HepG2 (cell line): Measurements from ENCODE around the gene CD300LF. TPM values are rescaled to one million over a fixed set of nuclear protein-coding genes. Genes with fewer than 3 reads are reported as not detected.

ENCODE experiments used
- CBX2 ChIP-seq, 2 experiments: fragments of 200-600 bp in 1 of 2; sonication (generic); formaldehyde crosslinking in 1 of 2; IDR thresholded peaks; 2 replicates each; pipeline versions ENCODE4 v1.7.0 to v1.8.1; 2018 to 2022; ENCODE audit warnings: low read depth in 2 of 2, low read length in 1 of 2, mild to moderate bottlenecking in 1 of 2, missing genetic modification reagents in 1 of 2
- CSRNP1 ChIP-seq: sonication (generic); formaldehyde crosslinking; IDR thresholded peaks from 2 replicates; pipeline ENCODE4 v1.8.1; 2023; ENCODE audit warnings: mild to moderate bottlenecking, missing genetic modification reagents
- ETV6 ChIP-seq: sonication (generic); formaldehyde crosslinking; conservative IDR thresholded peaks from 2 replicates; pipeline ENCODE4 v1.4.0; 2020; ENCODE audit warnings: missing genetic modification reagents
- EZH2 ChIP-seq: conservative IDR thresholded peaks from 2 replicates; pipeline ENCODE4 v1.6.1; 2012; ENCODE audit warnings: mild to moderate bottlenecking, low read depth, low read length, moderate library complexity
- GLMP ChIP-seq: sonication (generic); formaldehyde crosslinking; IDR thresholded peaks from 2 replicates; pipeline ENCODE4 v1.9.0; 2021; ENCODE audit warnings: missing genetic modification reagents, mild to moderate bottlenecking, borderline replicate concordance
- HMG20B ChIP-seq: conservative IDR thresholded peaks from 2 replicates; pipeline ENCODE4 v1.6.1; 2016; ENCODE audit warnings: missing genetic modification reagents, missing compliant biosample characterization
- HOMEZ ChIP-seq: IDR thresholded peaks from 2 replicates; pipeline ENCODE4 v1.6.1; 2016; ENCODE audit warnings: low read depth
- HOXA5 ChIP-seq: sonication (generic); formaldehyde crosslinking; IDR thresholded peaks from 2 replicates; pipeline ENCODE4 v1.4.0; 2020; ENCODE audit warnings: missing genetic modification reagents
- HOXA7 ChIP-seq: sonication (generic); formaldehyde crosslinking; IDR thresholded peaks from 2 replicates; pipeline ENCODE4 v1.8.1; 2022; ENCODE audit warnings: mild to moderate bottlenecking, missing genetic modification reagents, moderate library complexity
- KAT2B ChIP-seq: fragments of 150-350 bp; IDR thresholded peaks from 2 replicates; pipeline ENCODE4 v1.6.1; 2014; ENCODE audit warnings: low read depth, low read length, borderline replicate concordance
- RNF219 ChIP-seq: sonication (generic); formaldehyde crosslinking; IDR thresholded peaks from 2 replicates; pipeline ENCODE4 v1.5.0; 2020; ENCODE audit warnings: mild to moderate bottlenecking, missing genetic modification reagents
- TARDBP ChIP-seq: sonication (generic); formaldehyde crosslinking; IDR thresholded peaks from 2 replicates; pipeline ENCODE4 v1.8.0; 2022; ENCODE audit warnings: mild to moderate bottlenecking, missing genetic modification reagents
- TBX2 ChIP-seq: sonication (generic); formaldehyde crosslinking; IDR thresholded peaks from 2 replicates; pipeline ENCODE4 v1.5.0; 2020; ENCODE audit warnings: missing genetic modification reagents, mild to moderate bottlenecking, borderline replicate concordance
- ZBTB20 ChIP-seq: sonication (generic); formaldehyde crosslinking; IDR thresholded peaks from 2 replicates; pipeline ENCODE4 v1.8.1; 2023; ENCODE audit warnings: missing genetic modification reagents, low read depth, mild to moderate bottlenecking, borderline replicate concordance
- ZFP1 ChIP-seq: IDR thresholded peaks from 2 replicates; pipeline ENCODE4 v1.6.1; 2016
- ZFX ChIP-seq: sonication (generic); formaldehyde crosslinking; IDR thresholded peaks from 2 replicates; pipeline ENCODE4 v1.4.0; 2020; ENCODE audit warnings: mild to moderate bottlenecking, low read depth, missing genetic modification reagents, moderate library complexity
- ZNF17 ChIP-seq: sonication (generic); formaldehyde crosslinking; IDR thresholded peaks from 2 replicates; pipeline ENCODE4 v1.5.0; 2020; ENCODE audit warnings: mild to moderate bottlenecking, missing genetic modification reagents
- ZNF510 ChIP-seq: sonication (generic); formaldehyde crosslinking; IDR thresholded peaks from 2 replicates; pipeline ENCODE4 v1.4.0; 2020; ENCODE audit warnings: low read depth, mild to moderate bottlenecking, missing genetic modification reagents
- ZNF816 ChIP-seq: sonication (generic); formaldehyde crosslinking; IDR thresholded peaks from 2 replicates; pipeline ENCODE4 v1.8.0; 2022; ENCODE audit warnings: missing genetic modification reagents, mild to moderate bottlenecking, borderline replicate concordance
- polyA plus RNA-seq, 8 experiments: library from polyadenylated mRNA; depleted of rRNA in 3 of 8; stranded (reverse) in 7 of 8; unstranded in 1 of 8; fragments of >200 nt; fragmentation: Illumina TruSeq in 4 of 8; extraction: Trizol in 4 of 8; gene quantifications; 2 replicates each; pipeline versions ENCODE4 v1.2.1 to v1.2.3, GENCODE V29; 2011 to 2016; ENCODE audit warnings: low read depth in 4 of 8, missing spikeins in 1 of 8, mixed read lengths in 1 of 8; ENCODE audit not compliant: insufficient read depth in 1 of 8
- total RNA-seq, 5 experiments: library from RNA; depleted of rRNA; stranded (reverse); fragments of >200 nt; fragmentation: Illumina TruSeq; extraction: Trizol; gene quantifications; 2 replicates each; pipeline ENCODE4 v1.2.3, GENCODE V29; 2016; ENCODE audit warnings: low read depth in 1 of 5

CD300LF gene
- total and polyA plus RNA-seq, 2 of the 13 experiments (the other 11 are each of a cell fraction or from before 2014, with no cell fraction given) = not detected

GRCh38 chr17:74757931-74758847 is 45.5 kb upstream of the CD300LF start (continued):
- no peak for TF ChIP-seq ZNF17 (CRISPR knock-in tag)
- TF ChIP-seq ZFX (CRISPR knock-in tag) = no peak
- TF ChIP-seq ZFP1 (CRISPR knock-in tag) = no peak
- peak; percentile 40; the same call in 1 of the 2 replicates for TF ChIP-seq TBX2 (CRISPR knock-in tag)
- no peak for TF ChIP-seq TARDBP
- TF ChIP-seq EZH2 = no peak
- TF ChIP-seq HOMEZ (CRISPR knock-in tag) = no peak
- TF ChIP-seq ZNF816 = no peak
- TF ChIP-seq ETV6 (CRISPR knock-in tag) = no peak
- no peak for TF ChIP-seq GLMP (CRISPR knock-in tag)
- TF ChIP-seq ZNF510 (CRISPR knock-in tag) = no peak
- TF ChIP-seq CBX2 (IDR thresholded peaks at IDR 0.05; ENCODE audit: low read depth, low read length) = no peak
- no peak for TF ChIP-seq CBX2 (CRISPR knock-in tag; IDR thresholded peaks at IDR 0.05; ENCODE audit: low read depth)
- no peak for TF ChIP-seq HOXA5 (CRISPR knock-in tag)
- no peak for TF ChIP-seq HOXA7
- TF ChIP-seq HMG20B (CRISPR knock-in tag) = 0 out of 2 replicates have a peak, but pooled peaks have one; percentile 6
- TF ChIP-seq ZBTB20 (CRISPR knock-in tag) = no peak
- no peak for TF ChIP-seq RNF219
- TF ChIP-seq KAT2B = no peak
- TF ChIP-seq CSRNP1 (CRISPR knock-in tag) = no peak
